HFFc6 (cell line): Measurements from ENCODE around the gene STPG1. TPM values are rescaled to one million over a fixed set of nuclear protein-coding genes. Genes with fewer than 3 reads are reported as not detected.

Experiments used
- DNase-seq: peaks from one replicate; pipeline ENCODE4 v3.0.0-alpha.2; 2018
- H3K27ac Mint-ChIP-seq: 2 replicates; pipeline ENCODE4 v1.8.0; 2020; ENCODE audit warnings: mild to moderate bottlenecking, mixed read lengths
- H3K27me3 Mint-ChIP-seq: 2 replicates; pipeline ENCODE4 v1.8.0; 2021; ENCODE audit warnings: mild to moderate bottlenecking, moderate library complexity, mixed read lengths; ENCODE audit not compliant: insufficient read depth
- H3K36me3 Mint-ChIP-seq: 2 replicates; pipeline ENCODE4 v1.8.0; 2021; ENCODE audit warnings: low read depth, mixed read lengths
- H3K4me1 Mint-ChIP-seq: 2 replicates; pipeline ENCODE4 v1.8.0; 2020; ENCODE audit warnings: low read depth, mixed read lengths
- H3K4me3 Mint-ChIP-seq: 2 replicates; pipeline ENCODE4 v1.8.0; 2020; ENCODE audit warnings: mild to moderate bottlenecking, moderate library complexity, mixed read lengths
- H3K9me3 Mint-ChIP-seq: 2 replicates; pipeline ENCODE4 v1.8.0; 2020; ENCODE audit warnings: mild to moderate bottlenecking, mixed read lengths
- total RNA-seq, 6 experiments: library from RNA; stranded (reverse); fragmentation: NEBNext Ultra II Directional; extraction: Animal tissue kit (Norgen Biotek cat#: 25700); gene quantifications; 2 replicates in 1 of 6; 3 replicates in 5 of 6; pipeline ENCODE4 v1.2.3, GENCODE V29; 2021
- TF ChIP-seq, protein P1 (sequence below): fragments of 200-600 bp; sonication (generic); IDR thresholded peaks from 2 replicates; pipeline ENCODE4 v1.5.0; 2021; ENCODE audit warnings: antibody characterized with exemption, mild to moderate bottlenecking

The STPG1 gene
- total RNA-seq, 6 experiments from 2014 or later = 8.8 to 13.0 (median 11.0) TPM

- Mint-ChIP-seq H3K27me3 (peaks cover 37% of the 10 kb centered on the region), H3K4me3 (no peak overlapping the region), H3K4me1 (peaks cover 26% of the 10 kb centered on the region), H3K9me3 (no peaks in the 10 kb centered on the region), H3K27ac (no peak overlapping the region), H3K36me3 (no peaks in the 10 kb centered on the region)
- no peak for DNase-seq
- TF ChIP-seq, protein P1, sequence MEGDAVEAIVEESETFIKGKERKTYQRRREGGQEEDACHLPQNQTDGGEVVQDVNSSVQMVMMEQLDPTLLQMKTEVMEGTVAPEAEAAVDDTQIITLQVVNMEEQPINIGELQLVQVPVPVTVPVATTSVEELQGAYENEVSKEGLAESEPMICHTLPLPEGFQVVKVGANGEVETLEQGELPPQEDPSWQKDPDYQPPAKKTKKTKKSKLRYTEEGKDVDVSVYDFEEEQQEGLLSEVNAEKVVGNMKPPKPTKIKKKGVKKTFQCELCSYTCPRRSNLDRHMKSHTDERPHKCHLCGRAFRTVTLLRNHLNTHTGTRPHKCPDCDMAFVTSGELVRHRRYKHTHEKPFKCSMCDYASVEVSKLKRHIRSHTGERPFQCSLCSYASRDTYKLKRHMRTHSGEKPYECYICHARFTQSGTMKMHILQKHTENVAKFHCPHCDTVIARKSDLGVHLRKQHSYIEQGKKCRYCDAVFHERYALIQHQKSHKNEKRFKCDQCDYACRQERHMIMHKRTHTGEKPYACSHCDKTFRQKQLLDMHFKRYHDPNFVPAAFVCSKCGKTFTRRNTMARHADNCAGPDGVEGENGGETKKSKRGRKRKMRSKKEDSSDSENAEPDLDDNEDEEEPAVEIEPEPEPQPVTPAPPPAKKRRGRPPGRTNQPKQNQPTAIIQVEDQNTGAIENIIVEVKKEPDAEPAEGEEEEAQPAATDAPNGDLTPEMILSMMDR = no peak
Observed at GRCh38 chr1:24317081-24317480, 96.5 kb downstream of the STPG1 start.

DNA sequence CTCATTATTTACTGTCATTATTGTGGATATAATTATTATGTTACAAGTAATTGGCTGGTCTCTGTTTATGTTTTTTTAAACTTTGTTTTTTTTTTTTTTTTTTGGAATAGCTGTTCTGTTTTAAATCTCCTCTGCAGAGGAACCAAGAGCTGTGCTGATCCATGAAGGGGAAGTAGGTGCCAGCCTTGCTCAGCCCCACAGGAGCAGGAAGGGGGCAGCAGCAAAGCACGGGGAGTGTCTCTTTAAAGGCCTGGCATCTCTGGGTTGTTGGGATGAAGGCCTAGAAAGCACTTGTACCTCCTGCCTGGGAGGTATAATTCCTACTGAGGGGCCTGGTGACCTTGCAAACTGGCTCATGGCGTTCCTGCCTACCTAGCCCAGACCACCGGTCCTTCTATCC lies 96.9 kb downstream of the STPG1 start:
- Mint-ChIP-seq H3K4me1 (peaks cover 25% of the 10 kb centered on the region), H3K36me3 (no peaks in the 10 kb centered on the region), H3K27me3 (peaks cover 37% of the 10 kb centered on the region), H3K9me3 (no peaks in the 10 kb centered on the region), H3K4me3 (no peak overlapping the region), H3K27ac (no peak overlapping the region)
- TF ChIP-seq, protein P1 = no peak
- DNase-seq = no peak

DNA sequence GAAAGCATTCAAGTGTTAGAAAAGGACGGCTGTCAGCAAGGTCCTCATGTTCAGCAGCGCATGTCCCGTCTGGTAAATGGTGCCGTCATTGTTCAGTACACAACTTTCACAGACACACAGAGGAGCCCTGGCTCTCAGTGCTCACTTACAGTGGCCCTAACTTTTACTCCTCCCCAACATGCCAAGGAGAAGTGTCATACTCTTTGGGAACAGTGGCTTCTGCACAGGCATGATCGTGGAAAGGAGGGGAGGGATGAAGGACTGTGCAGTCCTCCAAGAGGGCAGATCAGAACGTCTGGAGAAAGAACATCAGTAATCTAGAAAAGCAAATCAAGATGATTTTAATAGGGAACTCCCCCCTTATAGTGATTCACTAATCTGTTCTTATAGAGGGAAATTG lies 98.2 kb downstream of the STPG1 start:
- Mint-ChIP-seq H3K9me3 (no peaks in the 10 kb centered on the region), H3K27me3 (peaks cover 25% of the 10 kb centered on the region)

GRCh38 chr1:24311741-24312140 lies 101.8 kb downstream of the STPG1 start:
- no peak for DNase-seq
- TF ChIP-seq, protein P1 = no peak
- Mint-ChIP-seq H3K4me1 (peaks cover 12% of the 10 kb centered on the region), H3K36me3 (no peaks in the 10 kb centered on the region), H3K9me3 (no peaks in the 10 kb centered on the region), H3K4me3 (no peak overlapping the region), H3K27ac (no peak overlapping the region), H3K27me3 (peaks cover 6% of the 10 kb centered on the region)

More for the DNA sequence above, 98.2 kb downstream of the STPG1 start:
- no peak overlapping the region for H3K4me3 Mint-ChIP-seq
- no peak for DNase-seq
- TF ChIP-seq, protein P1 = no peak
- no peaks in the 10 kb centered on the region for H3K36me3 Mint-ChIP-seq
- no peak overlapping the region for H3K27ac Mint-ChIP-seq
- peaks cover 25% of the 10 kb centered on the region for H3K4me1 Mint-ChIP-seq

GRCh38 chr1:24311234-24311633 lies 102.3 kb downstream of the STPG1 start:
- Mint-ChIP-seq H3K27ac (no peak overlapping the region), H3K9me3 (no peaks in the 10 kb centered on the region), H3K4me1 (peaks cover 12% of the 10 kb centered on the region), H3K27me3 (peaks cover 8% of the 10 kb centered on the region), H3K36me3 (no peaks in the 10 kb centered on the region), H3K4me3 (no peak overlapping the region)
- TF ChIP-seq, protein P1 = no peak
- no peak for DNase-seq
